ENCODE measurements around the gene EDNRB. TPM values are rescaled to one million over a fixed set of nuclear protein-coding genes. Genes with fewer than 3 reads are reported as not detected.

EDNRB gene
- total RNA-seq, 2 experiments from 2014 or later, result not detected

DNA sequence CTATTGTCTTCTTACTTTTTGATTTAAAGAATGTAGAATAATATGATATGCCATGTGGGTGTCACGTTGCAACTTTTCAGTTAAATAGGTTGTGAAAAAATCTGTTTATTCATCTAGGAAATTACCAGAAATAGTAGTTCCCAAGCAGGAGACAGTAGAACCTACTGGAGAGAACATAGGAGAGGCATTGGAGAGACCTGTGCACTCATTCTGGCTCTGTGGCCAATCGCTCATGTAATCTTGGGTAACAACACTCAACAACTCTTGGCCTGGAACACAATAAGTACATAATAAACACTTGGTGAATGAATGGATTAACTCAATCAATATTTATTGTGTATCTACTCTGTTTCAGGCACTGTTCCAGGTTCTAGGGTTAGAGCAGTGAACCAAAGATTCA, 35.3 kb downstream of the EDNRB start:
- no peaks in the 10 kb centered on the region for H3K36me3 Mint-ChIP-seq
- no peak for ATAC-seq (ENCODE audit: low read depth)
- H3K4me1 Mint-ChIP-seq, result no peaks in the 10 kb centered on the region

DNA sequence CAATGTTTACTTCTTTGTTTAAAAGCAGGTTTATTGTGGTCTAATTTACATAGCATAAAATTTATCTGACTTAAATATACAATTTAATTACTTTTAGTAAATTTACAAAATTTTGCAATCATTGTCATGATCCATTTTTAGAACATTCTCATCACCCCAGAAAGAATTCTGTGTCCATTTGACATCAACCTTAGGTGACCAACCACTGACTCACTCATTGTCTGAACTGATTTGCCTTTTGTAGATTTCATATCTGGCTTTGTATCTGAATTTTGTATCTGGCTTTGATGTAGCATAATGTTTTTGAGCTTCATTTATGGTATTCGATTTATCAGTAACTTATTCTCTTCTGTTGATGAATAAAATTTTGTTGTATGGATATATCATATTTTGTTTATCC, 40.4 kb downstream of the EDNRB start:
- Mint-ChIP-seq H3K4me1 (no peaks in the 10 kb centered on the region), H3K27ac (no peak overlapping the region), H3K9me3 (no peaks in the 10 kb centered on the region), H3K4me3 (no peak overlapping the region), H3K27me3 (no peaks in the 10 kb centered on the region), H3K36me3 (no peaks in the 10 kb centered on the region)
- POLR2A ChIA-PET, result no interaction called here
- ATAC-seq (ENCODE audit: low read depth) (no peak), DNase-seq (no peak)

More for the DNA sequence above, 35.3 kb downstream of the EDNRB start:
- Mint-ChIP-seq H3K4me3 (no peak overlapping the region), H3K9me3 (no peaks in the 10 kb centered on the region), H3K27ac (no peak overlapping the region), H3K27me3 (no peaks in the 10 kb centered on the region)
- no peak for DNase-seq
- POLR2A ChIA-PET, result no interaction called here

DNA sequence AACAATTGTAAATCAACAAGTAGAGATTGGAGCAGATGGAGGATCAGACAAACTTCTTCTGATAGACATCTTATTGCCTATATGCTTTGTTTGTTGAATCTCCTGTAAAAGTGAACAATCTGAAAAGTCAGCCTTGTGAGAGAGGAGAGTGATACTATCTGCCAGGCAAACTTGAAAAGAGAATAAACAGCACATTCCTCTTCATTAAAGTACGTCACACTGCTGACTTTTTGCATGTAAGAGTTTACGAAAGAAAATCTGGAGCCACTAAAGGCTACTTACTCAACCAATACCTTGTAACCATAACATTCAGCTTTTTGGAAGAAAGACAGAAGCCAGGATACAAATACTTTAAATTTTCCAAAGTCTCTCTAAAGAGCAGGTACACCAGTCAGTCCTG, 42.5 kb downstream of the EDNRB start:
- H3K4me3 Mint-ChIP-seq, result no peak overlapping the region
- ATAC-seq (ENCODE audit: low read depth), result no peak
- H3K4me1 Mint-ChIP-seq, result no peaks in the 10 kb centered on the region
- POLR2A ChIA-PET, result no interaction called here
- no peaks in the 10 kb centered on the region for H3K9me3 Mint-ChIP-seq
- no peaks in the 10 kb centered on the region for H3K36me3 Mint-ChIP-seq
- no peak for DNase-seq
- no peak overlapping the region for H3K27ac Mint-ChIP-seq
- H3K27me3 Mint-ChIP-seq, result no peaks in the 10 kb centered on the region

DNA sequence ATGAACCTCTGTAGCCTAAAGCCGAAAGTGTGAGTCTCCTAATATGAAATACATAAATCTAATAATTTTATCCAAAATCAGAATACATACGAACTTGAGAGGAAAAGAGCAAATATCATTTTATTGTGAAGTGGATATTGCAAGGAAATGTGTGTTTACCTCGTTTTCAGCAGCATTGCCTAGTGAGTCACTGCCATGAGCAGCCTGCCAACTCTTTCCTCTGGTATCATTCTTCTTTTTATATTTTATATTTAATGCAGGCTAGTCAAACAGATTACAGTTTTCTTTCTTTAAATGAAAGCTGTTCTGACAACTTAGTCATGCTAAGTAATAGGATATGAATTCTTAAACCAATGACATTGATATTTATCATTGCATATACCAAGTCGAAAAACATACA, 44.2 kb downstream of the EDNRB start:
- POLR2A ChIA-PET, result no interaction called here
- Mint-ChIP-seq H3K27ac (no peak overlapping the region), H3K36me3 (no peaks in the 10 kb centered on the region), H3K4me1 (no peaks in the 10 kb centered on the region), H3K27me3 (peaks cover 2% of the 10 kb centered on the region), H3K4me3 (no peak overlapping the region), H3K9me3 (no peaks in the 10 kb centered on the region)
- no peak for ATAC-seq (ENCODE audit: low read depth)
- DNase-seq, result no peak

- DNase-seq, result no peak
- H3K4me3 Mint-ChIP-seq, result no peak overlapping the region
- H3K4me1 Mint-ChIP-seq, result no peaks in the 10 kb centered on the region
- H3K27me3 Mint-ChIP-seq, result peaks cover 2% of the 10 kb centered on the region
- H3K36me3 Mint-ChIP-seq, result no peaks in the 10 kb centered on the region
- POLR2A ChIA-PET, result no interaction called here
- no peak for ATAC-seq (ENCODE audit: low read depth)
- H3K27ac Mint-ChIP-seq, result no peak overlapping the region
- H3K9me3 Mint-ChIP-seq, result no peaks in the 10 kb centered on the region
These were observed 45.6 kb downstream of the EDNRB start for GRCh38 chr13:77872995-77873394.

DNA sequence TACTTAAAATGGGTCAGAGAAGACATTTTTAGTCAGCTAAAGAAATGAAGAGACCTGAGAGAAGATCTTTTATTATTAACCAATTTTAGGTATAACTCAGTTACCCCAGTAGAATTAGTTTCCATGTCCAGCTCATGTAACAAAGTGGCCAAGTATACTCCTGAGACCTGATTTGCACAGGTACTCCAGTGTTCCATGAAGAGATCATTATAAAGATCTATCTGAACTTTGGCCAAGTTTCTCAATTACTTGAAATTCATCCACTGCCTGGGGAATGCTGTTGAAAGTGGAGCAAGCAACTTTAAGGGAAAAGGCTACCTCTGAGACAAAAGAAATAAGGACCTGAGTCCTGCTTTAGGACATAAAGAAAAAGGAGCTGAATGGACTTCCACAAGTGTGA, 47.0 kb downstream of the EDNRB start:
- Mint-ChIP-seq H3K27ac (no peak overlapping the region), H3K4me3 (no peak overlapping the region), H3K27me3 (peaks cover 2% of the 10 kb centered on the region), H3K36me3 (no peaks in the 10 kb centered on the region), H3K9me3 (peaks cover 3% of the 10 kb centered on the region), H3K4me1 (no peaks in the 10 kb centered on the region)
- POLR2A ChIA-PET, result no interaction called here
- no peak for ATAC-seq (ENCODE audit: low read depth)
- DNase-seq, result no peak

- DNase-seq (no peak), ATAC-seq (ENCODE audit: low read depth) (no peak)
- no peak overlapping the region for H3K4me3 Mint-ChIP-seq
- peaks cover 3% of the 10 kb centered on the region for H3K9me3 Mint-ChIP-seq
- H3K27ac Mint-ChIP-seq, result no peak overlapping the region
- POLR2A ChIA-PET, result no interaction called here
- H3K27me3 Mint-ChIP-seq, result peaks cover 2% of the 10 kb centered on the region
- no peaks in the 10 kb centered on the region for H3K4me1 Mint-ChIP-seq
- H3K36me3 Mint-ChIP-seq, result no peaks in the 10 kb centered on the region
These were observed 49.9 kb downstream of the EDNRB start for GRCh38 chr13:77868717-77869116.

DNA sequence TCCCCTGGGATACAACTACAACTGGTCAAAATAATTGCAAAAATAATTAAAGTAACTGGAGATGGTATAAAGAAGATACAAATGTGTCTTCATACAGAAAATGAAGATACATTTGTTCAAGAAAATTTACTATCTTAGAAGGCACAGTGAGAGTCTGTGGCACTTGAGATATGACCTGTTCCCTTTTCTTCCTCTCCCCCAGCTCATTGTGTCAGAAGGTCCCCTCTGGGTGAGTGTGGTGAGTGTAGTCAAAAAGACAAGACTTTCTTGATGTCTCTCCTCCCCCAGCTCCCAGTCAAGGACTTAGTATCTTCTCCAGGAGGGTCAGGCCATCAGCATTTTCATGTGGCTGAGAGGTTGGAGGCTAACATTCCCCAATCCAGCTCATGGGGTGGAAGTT, 51.7 kb downstream of the EDNRB start:
- Mint-ChIP-seq H3K9me3 (peaks cover 3% of the 10 kb centered on the region), H3K4me3 (no peak overlapping the region), H3K4me1 (no peaks in the 10 kb centered on the region), H3K36me3 (no peaks in the 10 kb centered on the region), H3K27me3 (peaks cover 8% of the 10 kb centered on the region), H3K27ac (no peak overlapping the region)
- ATAC-seq (ENCODE audit: low read depth) (no peak), DNase-seq (no peak)
- POLR2A ChIA-PET, result no interaction called here

DNA sequence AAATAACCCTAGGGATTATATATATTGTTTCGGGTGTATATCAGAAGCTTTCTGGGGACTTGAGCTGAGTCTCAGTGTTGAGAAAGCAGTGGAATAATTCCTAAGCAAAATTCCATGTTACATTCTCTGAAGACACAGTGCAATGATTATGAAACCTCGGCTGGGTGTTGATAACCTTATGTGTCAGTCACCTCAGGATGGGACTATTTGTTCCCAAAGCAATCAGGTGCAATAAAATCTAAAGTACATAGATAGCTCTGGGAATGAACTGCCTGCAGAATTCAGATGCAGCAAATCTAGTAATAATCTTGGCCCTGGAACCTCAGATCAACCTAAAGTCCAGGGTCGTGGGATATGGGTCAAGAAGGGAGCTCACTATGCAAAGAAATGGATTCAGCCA, 53.0 kb downstream of the EDNRB start:
- Mint-ChIP-seq H3K27me3 (peaks cover 8% of the 10 kb centered on the region), H3K36me3 (no peaks in the 10 kb centered on the region), H3K4me1 (no peaks in the 10 kb centered on the region), H3K4me3 (no peak overlapping the region), H3K27ac (no peak overlapping the region), H3K9me3 (peaks cover 3% of the 10 kb centered on the region)
- POLR2A ChIA-PET, result no interaction called here
- DNase-seq (no peak), ATAC-seq (ENCODE audit: low read depth) (no peak)

DNA sequence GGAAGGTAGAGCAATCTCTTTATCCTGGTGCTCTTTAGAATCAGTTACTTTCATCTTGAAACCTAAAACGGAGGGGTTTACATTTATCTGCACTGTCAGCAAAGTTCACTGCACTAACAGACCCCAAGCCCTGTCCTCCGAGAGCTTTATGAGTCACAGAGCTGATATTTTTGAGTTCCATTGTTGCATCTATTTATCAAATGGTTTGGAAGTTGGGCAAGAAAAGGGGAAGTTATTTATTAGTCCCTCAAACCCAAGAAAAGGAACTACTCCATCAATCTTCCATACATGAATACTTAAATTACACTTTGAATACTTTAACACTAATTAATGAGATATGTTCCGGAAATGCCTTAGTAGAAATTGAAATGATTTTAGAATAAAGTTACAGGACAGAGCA, 55.5 kb downstream of the EDNRB start:
- DNase-seq (no peak), ATAC-seq (ENCODE audit: low read depth) (no peak)
- Mint-ChIP-seq H3K4me1 (no peaks in the 10 kb centered on the region), H3K27me3 (peaks cover 6% of the 10 kb centered on the region), H3K9me3 (peaks cover 3% of the 10 kb centered on the region), H3K36me3 (no peaks in the 10 kb centered on the region), H3K27ac (no peak overlapping the region), H3K4me3 (no peak overlapping the region)
- POLR2A ChIA-PET, result no interaction called here

- peaks cover 6% of the 10 kb centered on the region for H3K27me3 Mint-ChIP-seq
- no peaks in the 10 kb centered on the region for H3K4me1 Mint-ChIP-seq
- DNase-seq, result no peak
- ATAC-seq (ENCODE audit: low read depth), result no peak
- POLR2A ChIA-PET, result no interaction called here
- no peak overlapping the region for H3K4me3 Mint-ChIP-seq
- no peaks in the 10 kb centered on the region for H3K36me3 Mint-ChIP-seq
- no peaks in the 10 kb centered on the region for H3K9me3 Mint-ChIP-seq
- H3K27ac Mint-ChIP-seq, result no peak overlapping the region
These were observed 56.9 kb downstream of the EDNRB start for GRCh38 chr13:77861741-77862140.

GRCh38 chr13:77860507-77860981, 58.1 kb downstream of the EDNRB start:
- H3K9me3 Mint-ChIP-seq, result no peaks in the 10 kb centered on the region
- peaks cover 6% of the 10 kb centered on the region for H3K27me3 Mint-ChIP-seq
- ATAC-seq (ENCODE audit: low read depth) (no peak), DNase-seq (no peak)
- H3K4me3 Mint-ChIP-seq, result no peak overlapping the region
- H3K4me1 Mint-ChIP-seq, result no peaks in the 10 kb centered on the region
- POLR2A ChIA-PET, result no interaction called here
- no peak overlapping the region for H3K27ac Mint-ChIP-seq
- no peaks in the 10 kb centered on the region for H3K36me3 Mint-ChIP-seq

DNA sequence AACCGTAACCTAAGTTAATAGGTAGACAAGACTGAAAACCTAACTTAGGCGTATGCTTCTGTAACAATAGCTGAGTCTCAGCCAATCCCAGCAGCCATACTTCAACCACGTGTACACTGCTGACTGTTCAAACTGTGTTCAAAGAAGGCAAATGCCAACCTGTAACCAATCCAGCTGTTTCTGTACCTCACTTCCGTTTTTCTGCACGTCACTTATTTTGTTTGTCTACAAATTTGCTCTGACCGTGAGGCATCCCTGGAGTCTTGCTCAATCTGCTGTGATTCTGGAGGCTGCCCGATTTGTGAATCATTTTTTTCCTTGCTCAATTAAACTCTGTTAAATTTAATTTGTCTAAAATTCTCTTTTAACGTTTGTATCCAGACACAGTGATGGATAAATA, 59.2 kb downstream of the EDNRB start:
- Mint-ChIP-seq H3K27me3 (peaks cover 6% of the 10 kb centered on the region), H3K27ac (no peak overlapping the region), H3K4me3 (no peak overlapping the region), H3K4me1 (no peaks in the 10 kb centered on the region), H3K9me3 (no peaks in the 10 kb centered on the region), H3K36me3 (no peaks in the 10 kb centered on the region)
- no peak for DNase-seq
- POLR2A ChIA-PET, result no interaction called here
- no peak for ATAC-seq (ENCODE audit: low read depth)

- Mint-ChIP-seq H3K4me3 (no peak overlapping the region), H3K4me1 (no peaks in the 10 kb centered on the region), H3K9me3 (no peaks in the 10 kb centered on the region), H3K27me3 (no peaks in the 10 kb centered on the region), H3K27ac (no peak overlapping the region), H3K36me3 (no peaks in the 10 kb centered on the region)
- POLR2A ChIA-PET, result no interaction called here
- no peak for DNase-seq
- ATAC-seq (ENCODE audit: low read depth), result no peak
These were observed 61.0 kb downstream of the EDNRB start for GRCh38 chr13:77857531-77858209.

- Mint-ChIP-seq H3K27me3 (no peaks in the 10 kb centered on the region), H3K9me3 (no peaks in the 10 kb centered on the region), H3K27ac (no peak overlapping the region), H3K4me1 (no peaks in the 10 kb centered on the region), H3K36me3 (no peaks in the 10 kb centered on the region), H3K4me3 (no peak overlapping the region)
- DNase-seq (no peak), ATAC-seq (ENCODE audit: low read depth) (no peak)
- POLR2A ChIA-PET, result no interaction called here
These were observed 64.9 kb downstream of the EDNRB start for GRCh38 chr13:77853703-77854102.

Data from activated naive CD8-positive, alpha-beta T cell treated with anti-CD3 and anti-CD28 coated beads, Interleukin-2, amount 10 ng/mL, durations not matched to agents 7 days and 5 days (primary cell).